ENCODE measurements around the gene CD34. TPM values are rescaled to one million over a fixed set of nuclear protein-coding genes. Genes with fewer than 3 reads are reported as not detected.
"Not testable (repeated sequence)": the region's sequence is repeated elsewhere in the genome, so short reads cannot be mapped to it uniquely, and the experiment has no call there.

Gene CD34
- total and polyA plus RNA-seq, 2 donors, result 42.5 to 83.2 TPM

DNA sequence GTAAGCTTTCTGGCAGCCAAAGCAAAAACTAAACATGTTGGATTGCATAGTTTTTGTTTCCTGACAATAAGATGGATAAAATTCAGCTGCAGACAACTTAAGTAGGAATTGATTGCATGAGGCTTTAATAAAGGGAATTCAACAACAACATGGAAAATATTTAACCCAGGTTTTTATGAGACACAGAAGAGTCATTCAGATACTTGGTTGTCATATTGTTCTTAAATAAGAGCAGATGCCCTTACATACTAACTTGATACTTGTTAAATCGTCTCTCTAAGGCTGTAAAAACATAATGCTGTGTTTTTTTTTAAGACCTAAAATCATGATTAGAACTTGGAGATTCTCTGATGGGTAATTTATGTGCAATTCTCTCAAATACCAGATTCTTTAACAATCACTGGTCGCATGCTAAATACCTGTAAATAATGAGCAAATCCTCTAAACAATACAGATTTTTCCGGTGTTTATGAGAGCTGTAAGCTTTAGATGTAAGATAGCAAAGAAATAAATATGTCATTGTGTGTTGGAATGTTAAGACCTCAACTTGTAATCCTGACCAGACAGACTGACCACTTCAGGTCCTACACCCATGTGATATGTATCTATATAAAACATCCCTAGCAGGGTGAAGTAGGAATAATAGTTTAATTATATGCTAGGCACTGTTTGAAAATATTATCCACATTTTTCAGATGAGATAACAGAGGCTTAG, 37.8 kb upstream of the CD34 start:
- Histone ChIP-seq H3K4me1 (ENCODE audit: insufficient read depth) (no peaks in the 10 kb centered on the region), H3K36me3 (ENCODE audit: insufficient read depth) (no peaks in the 10 kb centered on the region), H3K4me3 (ENCODE audit: low read depth, low read length) (no peak overlapping the region), H3K27ac (ENCODE audit: low read depth) (peak overlapping the region; percentile 67)
- no peak for DNase-seq (ENCODE audit: extremely low spot score)
- 28% methylated on average over 3 of the region's 3 CpGs for WGBS

DNA sequence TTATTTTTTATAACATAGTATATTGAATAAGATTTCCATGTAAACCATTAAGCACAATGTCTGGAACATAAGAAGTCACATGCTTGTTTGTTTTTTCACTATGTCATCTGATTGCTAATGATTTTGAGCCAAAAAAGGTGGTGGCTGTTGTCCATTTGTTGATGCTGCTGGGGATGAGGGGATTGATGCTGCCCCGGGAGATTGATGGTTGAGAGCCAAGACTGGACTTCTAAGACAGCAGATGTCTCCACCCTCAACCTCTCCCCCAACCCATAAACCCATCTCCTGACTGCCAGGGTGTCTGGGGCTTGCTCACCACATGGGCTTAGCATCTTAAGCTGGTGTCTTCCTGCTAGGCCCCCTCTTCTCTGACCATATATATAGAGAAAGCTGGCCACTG, 35.8 kb upstream of the CD34 start:
- no peak for DNase-seq (ENCODE audit: extremely low spot score)
- Histone ChIP-seq H3K27ac (ENCODE audit: low read depth) (no peak overlapping the region), H3K4me1 (ENCODE audit: insufficient read depth) (no peaks in the 10 kb centered on the region), H3K4me3 (ENCODE audit: low read depth, low read length) (no peak overlapping the region), H3K36me3 (ENCODE audit: insufficient read depth) (no peaks in the 10 kb centered on the region)
- WGBS, result 44% methylated on average over 1 of the region's 1 CpG

DNA sequence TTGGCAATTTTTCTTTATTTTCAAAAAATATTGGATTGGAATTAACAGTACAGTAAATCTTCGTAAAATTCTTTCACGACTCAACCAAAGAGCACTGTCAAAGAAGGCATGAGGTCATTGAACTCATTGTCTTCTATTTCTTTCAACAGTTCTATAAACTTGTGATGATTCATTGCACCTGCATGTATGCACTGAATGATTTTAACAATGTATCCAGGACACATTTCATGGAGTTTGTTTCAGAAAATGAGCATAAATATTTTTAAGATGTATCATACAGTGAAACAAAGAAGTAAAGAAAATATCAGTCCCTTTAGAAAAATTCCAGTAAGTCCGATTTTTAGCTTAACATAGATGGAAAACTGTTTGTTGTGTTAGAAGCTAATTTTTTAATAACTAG, 33.6 kb upstream of the CD34 start:
- 69% methylated on average over 3 of the region's 3 CpGs for WGBS
- no peaks in the 10 kb centered on the region for H3K36me3 ChIP-seq (ENCODE audit: insufficient read depth)
- H3K27ac ChIP-seq (ENCODE audit: low read depth), result no peak overlapping the region
- H3K4me1 ChIP-seq (ENCODE audit: insufficient read depth), result no peaks in the 10 kb centered on the region
- no peak for DNase-seq (ENCODE audit: extremely low spot score)
- no peak overlapping the region for H3K4me3 ChIP-seq (ENCODE audit: low read depth, low read length)

DNA sequence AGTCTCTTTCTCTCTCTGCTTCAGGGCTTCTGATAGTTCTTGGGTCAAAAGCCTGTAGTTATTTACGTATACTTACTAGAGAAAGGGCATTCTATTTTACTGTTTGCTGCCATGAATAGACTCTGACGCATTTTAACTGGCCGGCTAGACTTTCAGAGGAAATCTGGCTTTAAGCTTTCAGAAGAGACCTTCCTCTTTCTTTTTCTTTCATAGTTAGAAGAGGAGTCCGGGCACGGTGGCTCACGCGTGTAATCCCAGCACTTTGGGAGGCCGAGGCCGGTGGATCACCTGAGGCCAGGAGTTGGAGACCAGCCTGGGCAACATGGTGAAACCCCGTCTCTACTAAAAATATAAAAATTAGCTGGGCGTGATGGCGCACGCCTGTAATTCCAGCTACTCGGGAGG, 31.4 kb upstream of the CD34 start:
- H3K36me3 ChIP-seq (ENCODE audit: insufficient read depth); H3K4me3 ChIP-seq (ENCODE audit: low read depth, low read length); H3K4me1 ChIP-seq (ENCODE audit: insufficient read depth); DNase-seq (ENCODE audit: extremely low spot score): not testable (repeated sequence)
- peak overlapping the region; percentile 80 for H3K27ac ChIP-seq (ENCODE audit: low read depth)
- WGBS, result 63% methylated on average over 14 of the region's 14 CpGs

DNA sequence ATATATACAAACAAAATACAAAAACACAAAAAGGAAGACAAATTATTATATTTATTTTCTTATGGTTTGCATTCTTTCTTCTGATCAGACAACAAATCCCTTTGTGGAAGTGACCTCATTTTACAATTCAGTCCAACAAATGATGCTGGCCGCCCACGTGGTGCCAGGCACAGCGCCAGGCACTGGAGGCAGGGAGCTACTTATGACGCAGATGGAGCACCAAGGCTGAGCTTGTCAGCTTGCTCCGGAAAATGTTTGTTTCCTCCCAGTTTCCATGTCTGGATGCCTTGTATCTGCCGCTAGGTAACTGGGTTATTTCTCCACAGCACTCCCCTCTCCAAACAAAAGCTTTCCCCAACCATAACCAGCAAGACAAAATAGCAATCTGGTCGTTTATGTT, 30.7 kb upstream of the CD34 start:
- no peak for DNase-seq (ENCODE audit: extremely low spot score)
- H3K36me3 ChIP-seq (ENCODE audit: insufficient read depth), result no peaks in the 10 kb centered on the region
- H3K4me1 ChIP-seq (ENCODE audit: insufficient read depth), result no peaks in the 10 kb centered on the region
- no peak overlapping the region for H3K4me3 ChIP-seq (ENCODE audit: low read depth, low read length)
- WGBS, result 26% methylated on average over 7 of the region's 7 CpGs
- H3K27ac ChIP-seq (ENCODE audit: low read depth), result no peak overlapping the region

DNA sequence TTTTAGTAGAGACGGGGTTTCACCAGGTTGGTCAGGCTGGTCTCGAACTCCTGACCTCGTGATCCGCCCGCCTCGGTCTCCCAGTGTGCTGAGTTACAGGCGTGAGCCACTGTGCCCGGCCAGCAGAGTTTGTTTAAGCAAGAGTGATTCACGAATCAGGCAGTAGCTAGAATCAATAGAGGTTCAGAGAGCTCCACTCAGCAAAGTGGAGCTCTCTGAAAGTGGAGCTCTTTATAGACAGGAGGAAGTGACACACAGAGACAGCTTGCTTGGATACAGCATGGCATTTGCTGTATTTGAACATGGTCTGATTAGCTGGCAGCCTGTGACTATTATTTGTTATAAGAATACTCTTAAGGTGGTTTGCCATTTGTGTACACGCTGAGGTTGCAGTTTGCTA, 27.1 kb upstream of the CD34 start:
- H3K27ac ChIP-seq (ENCODE audit: low read depth), result no peak overlapping the region
- no peaks in the 10 kb centered on the region for H3K4me1 ChIP-seq (ENCODE audit: insufficient read depth)
- H3K4me3 ChIP-seq (ENCODE audit: low read depth, low read length), result no peak overlapping the region
- H3K36me3 ChIP-seq (ENCODE audit: insufficient read depth), result no peaks in the 10 kb centered on the region
- whole genome bisulfite sequencing, result 77% methylated on average over 10 of the region's 10 CpGs
- no peak for DNase-seq (ENCODE audit: extremely low spot score)

DNA sequence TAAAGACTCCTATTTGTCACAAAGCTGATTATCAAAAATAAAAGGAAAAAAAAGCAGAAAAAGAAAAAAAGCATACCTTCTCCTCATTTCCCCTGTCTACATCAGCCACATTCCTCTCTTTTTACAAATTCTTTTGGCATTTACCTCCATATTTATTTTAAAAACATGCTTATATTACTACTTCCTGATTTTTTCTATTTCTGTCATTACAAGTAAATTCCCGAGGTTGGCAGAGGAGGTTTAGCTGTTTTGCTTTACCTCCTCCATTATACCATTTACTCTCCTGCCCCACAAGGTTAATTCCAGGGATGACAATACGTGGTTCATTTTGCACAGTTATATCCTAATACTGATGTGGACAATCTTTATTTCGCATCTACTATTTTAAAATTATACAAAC, 26.3 kb upstream of the CD34 start:
- DNase-seq (ENCODE audit: extremely low spot score), result no peak
- 77% methylated on average over 3 of the region's 3 CpGs for WGBS
- no peak overlapping the region for H3K27ac ChIP-seq (ENCODE audit: low read depth)

DNA sequence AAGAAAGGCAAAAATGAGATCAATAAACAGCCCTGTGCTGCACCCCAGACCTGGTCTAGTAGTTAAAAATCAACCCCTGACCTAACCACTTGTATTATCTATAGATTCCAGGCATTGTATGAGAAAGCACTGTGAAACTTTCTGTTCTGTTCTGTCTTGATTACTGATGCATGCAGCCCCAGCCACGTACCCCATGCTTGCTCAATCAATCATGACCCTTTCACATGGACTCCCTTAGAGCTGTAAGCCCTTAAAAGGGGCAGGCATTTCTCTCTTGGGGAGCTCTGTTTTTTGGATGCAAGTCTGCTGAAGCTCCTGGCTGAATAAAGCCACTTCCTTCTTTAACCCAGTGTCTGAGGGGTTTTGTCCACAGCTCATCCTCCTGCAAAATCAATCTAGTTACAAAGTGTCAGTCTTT, 24.2 kb upstream of the CD34 start:
- WGBS, result 88% methylated on average over 1 of the region's 1 CpG
- Histone ChIP-seq H3K4me3 (ENCODE audit: low read depth, low read length) (no peak overlapping the region), H3K4me1 (ENCODE audit: insufficient read depth) (no peaks in the 10 kb centered on the region), H3K27ac (ENCODE audit: low read depth) (no peak overlapping the region), H3K36me3 (ENCODE audit: insufficient read depth) (no peaks in the 10 kb centered on the region)
- DNase-seq (ENCODE audit: extremely low spot score), result no peak

More for the DNA sequence above, 26.3 kb upstream of the CD34 start:
- H3K36me3 ChIP-seq (ENCODE audit: insufficient read depth), result no peaks in the 10 kb centered on the region
- H3K4me1 ChIP-seq (ENCODE audit: insufficient read depth), result no peaks in the 10 kb centered on the region
- no peak overlapping the region for H3K4me3 ChIP-seq (ENCODE audit: low read depth, low read length)

DNA sequence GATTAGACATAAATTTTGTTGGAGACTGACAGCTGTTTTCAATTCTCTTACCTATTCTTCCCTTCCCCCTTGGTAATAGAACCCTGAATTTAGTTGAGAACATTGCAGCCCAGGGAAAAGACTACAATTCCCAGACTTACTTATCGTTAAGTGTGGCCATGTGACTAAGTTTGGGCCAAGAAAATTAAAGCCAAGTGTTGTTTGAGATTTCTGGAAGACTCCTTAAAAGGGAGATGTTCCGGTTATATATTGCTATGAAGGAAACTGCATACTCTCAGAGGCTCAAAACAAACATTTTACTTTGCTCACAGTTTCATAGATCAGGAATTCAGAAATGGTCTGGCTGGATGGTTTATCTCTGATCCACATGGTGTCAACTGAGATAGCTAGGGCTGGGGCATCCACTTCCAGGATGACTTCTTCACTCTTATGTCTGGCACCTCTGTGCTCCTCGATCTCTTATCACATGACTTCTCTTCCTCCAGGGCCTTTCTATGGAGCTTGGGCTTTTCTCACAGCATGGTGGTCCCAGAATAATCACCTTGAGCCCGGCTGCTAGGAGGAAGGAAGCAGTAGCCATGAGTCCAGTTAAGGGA, 22.4 kb upstream of the CD34 start:
- Histone ChIP-seq H3K4me3 (ENCODE audit: low read depth, low read length) (no peak overlapping the region), H3K27ac (ENCODE audit: low read depth) (no peak overlapping the region), H3K4me1 (ENCODE audit: insufficient read depth) (no peaks in the 10 kb centered on the region), H3K36me3 (ENCODE audit: insufficient read depth) (no peaks in the 10 kb centered on the region)
- 67% methylated on average over 4 of the region's 4 CpGs for WGBS
- no peak for DNase-seq (ENCODE audit: extremely low spot score)

DNA sequence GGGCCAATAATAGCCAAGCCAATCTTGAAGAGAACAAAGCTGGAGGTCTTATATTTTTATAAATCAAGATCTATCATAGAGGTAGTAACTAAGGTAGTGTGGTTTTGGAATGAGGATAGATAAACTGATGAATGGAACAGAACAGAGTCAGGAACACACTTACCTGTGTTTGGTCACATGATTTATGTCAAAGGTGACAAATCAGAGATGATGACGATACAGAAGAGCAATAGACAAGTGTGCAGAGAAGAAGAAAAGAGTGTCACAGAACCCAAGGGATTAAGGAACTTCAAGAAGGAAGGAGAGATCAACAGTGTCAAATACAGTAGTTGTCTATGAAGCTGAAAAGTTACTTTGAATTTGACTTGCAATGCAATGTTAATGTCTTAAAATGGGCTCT, 16.1 kb upstream of the CD34 start:
- Histone ChIP-seq H3K27ac (ENCODE audit: low read depth) (no peak overlapping the region), H3K4me3 (ENCODE audit: low read depth, low read length) (no peak overlapping the region), H3K4me1 (ENCODE audit: insufficient read depth) (no peaks in the 10 kb centered on the region), H3K36me3 (ENCODE audit: insufficient read depth) (no peaks in the 10 kb centered on the region)
- WGBS, result 98% methylated on average over 1 of the region's 1 CpG
- DNase-seq (ENCODE audit: extremely low spot score), result no peak

DNA sequence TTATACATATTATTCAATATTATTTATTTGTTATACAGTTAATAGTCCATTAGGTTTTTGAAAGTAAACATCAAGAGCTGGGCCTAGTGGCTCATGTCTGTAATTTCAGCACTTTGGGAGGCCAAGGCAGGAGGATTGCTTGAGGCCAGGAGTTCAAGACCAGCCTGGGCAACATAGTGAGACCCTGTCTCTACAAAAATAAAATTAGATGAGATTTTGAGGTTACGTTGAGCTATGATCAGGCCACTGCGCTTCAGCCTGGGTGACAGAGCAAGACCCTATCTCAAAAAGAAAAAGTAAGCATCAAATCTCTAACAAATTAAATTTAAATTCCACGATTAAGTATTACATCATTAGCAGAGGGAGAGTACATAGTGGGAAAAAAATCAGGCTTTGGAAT, 15.0 kb upstream of the CD34 start:
- not testable (repeated sequence) for H3K4me3 ChIP-seq (ENCODE audit: low read depth, low read length); H3K27ac ChIP-seq (ENCODE audit: low read depth); H3K4me1 ChIP-seq (ENCODE audit: insufficient read depth); H3K36me3 ChIP-seq (ENCODE audit: insufficient read depth); DNase-seq (ENCODE audit: extremely low spot score)
- 99% methylated on average over 3 of the region's 3 CpGs for WGBS

DNA sequence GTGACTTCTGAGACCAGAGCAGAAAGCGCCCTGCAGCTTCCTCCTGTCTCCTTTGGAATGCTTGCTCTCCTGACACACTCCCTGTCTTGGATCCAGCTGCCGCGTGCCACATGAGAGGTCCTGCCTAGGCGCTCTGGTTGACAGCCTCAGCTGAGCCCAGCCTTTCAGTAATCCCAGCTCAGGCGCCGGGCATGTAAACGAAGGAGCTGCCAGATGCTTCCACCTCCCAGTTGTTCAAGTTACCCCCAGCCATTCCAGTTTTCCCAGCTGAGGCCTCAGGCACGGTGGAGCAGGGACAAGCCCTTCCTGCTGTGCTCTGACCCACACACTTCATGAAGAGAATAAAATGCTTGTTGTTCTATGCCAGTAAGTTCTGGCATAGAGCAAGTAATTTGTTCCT, 14.3 kb upstream of the CD34 start:
- DNase-seq (ENCODE audit: extremely low spot score), result no peak
- WGBS, result 12% methylated on average over 8 of the region's 8 CpGs
- Histone ChIP-seq H3K4me3 (ENCODE audit: low read depth, low read length) (no peak overlapping the region), H3K27ac (ENCODE audit: low read depth) (no peak overlapping the region), H3K36me3 (ENCODE audit: insufficient read depth) (no peaks in the 10 kb centered on the region), H3K4me1 (ENCODE audit: insufficient read depth) (no peaks in the 10 kb centered on the region)

DNA sequence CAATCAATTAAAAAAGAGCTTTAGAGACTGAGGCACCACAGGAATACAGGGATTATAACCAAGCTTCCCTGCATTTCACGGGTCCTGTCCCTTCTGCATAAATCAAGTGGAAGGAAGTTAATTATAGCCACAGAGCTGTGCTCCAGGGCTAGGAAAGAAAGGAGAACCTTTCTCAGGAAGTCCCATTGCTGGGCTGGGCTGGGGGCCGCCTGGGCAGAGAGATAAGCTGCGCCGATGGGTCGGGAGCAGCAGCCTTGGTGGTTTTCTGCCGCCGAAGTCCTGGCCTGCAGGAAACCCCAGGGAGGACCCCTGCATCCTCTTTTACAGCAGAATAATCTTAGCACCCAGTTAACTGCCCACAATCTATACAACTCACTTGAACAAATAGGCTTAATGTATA, 12.6 kb upstream of the CD34 start:
- no peak for DNase-seq (ENCODE audit: extremely low spot score)
- H3K27ac ChIP-seq (ENCODE audit: low read depth), result no peak overlapping the region
- 60% methylated on average over 7 of the region's 7 CpGs for whole genome bisulfite sequencing

DNA sequence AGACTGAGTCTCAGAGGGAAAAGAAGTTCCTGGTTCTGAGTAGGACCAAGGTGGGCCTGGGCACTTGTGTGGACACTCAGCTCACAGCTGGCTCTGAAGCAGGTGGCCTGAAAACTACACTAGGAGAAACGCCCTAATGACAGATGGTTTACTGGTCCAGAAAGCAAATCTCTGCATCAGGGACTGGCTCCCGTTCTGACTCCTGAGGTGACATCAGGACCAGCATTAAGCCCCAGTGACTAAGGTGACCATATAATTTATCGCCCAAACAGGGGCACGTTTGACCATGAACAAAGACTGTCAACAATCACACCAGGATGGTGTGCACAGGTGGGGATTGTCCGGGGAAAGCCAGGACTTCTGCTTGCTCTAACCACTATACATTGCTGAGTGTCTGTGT, 12.2 kb upstream of the CD34 start:
- no peaks in the 10 kb centered on the region for H3K4me1 ChIP-seq (ENCODE audit: insufficient read depth)
- 75% methylated on average over 5 of the region's 5 CpGs for WGBS
- no peak for DNase-seq (ENCODE audit: extremely low spot score)
- no peaks in the 10 kb centered on the region for H3K36me3 ChIP-seq (ENCODE audit: insufficient read depth)
- no peak overlapping the region for H3K27ac ChIP-seq (ENCODE audit: low read depth)
- H3K4me3 ChIP-seq (ENCODE audit: low read depth, low read length), result no peak overlapping the region

More for the DNA sequence above, 12.6 kb upstream of the CD34 start:
- Histone ChIP-seq H3K4me1 (ENCODE audit: insufficient read depth) (no peaks in the 10 kb centered on the region), H3K36me3 (ENCODE audit: insufficient read depth) (no peaks in the 10 kb centered on the region), H3K4me3 (ENCODE audit: low read depth, low read length) (no peak overlapping the region)

Data from urinary bladder (tissue), 4 donors.